NCI-H1930 (cell line): ENCODE measurements around the gene CCT3.
A peak's percentile ranks its signal among the peaks of the same experiment; 100 is the strongest.

Experiments used
- DNase-seq, 2 experiments: peaks; one replicate each; lab custom pipeline; 2025; lab: John Stamatoyannopoulos, UW

Gene CCT3

GRCh38 chr1:156281693-156282478, 56.2 kb downstream of the CCT3 start:
- peak in 1 of 2 experiments; percentile 8 for DNase-seq

DNA sequence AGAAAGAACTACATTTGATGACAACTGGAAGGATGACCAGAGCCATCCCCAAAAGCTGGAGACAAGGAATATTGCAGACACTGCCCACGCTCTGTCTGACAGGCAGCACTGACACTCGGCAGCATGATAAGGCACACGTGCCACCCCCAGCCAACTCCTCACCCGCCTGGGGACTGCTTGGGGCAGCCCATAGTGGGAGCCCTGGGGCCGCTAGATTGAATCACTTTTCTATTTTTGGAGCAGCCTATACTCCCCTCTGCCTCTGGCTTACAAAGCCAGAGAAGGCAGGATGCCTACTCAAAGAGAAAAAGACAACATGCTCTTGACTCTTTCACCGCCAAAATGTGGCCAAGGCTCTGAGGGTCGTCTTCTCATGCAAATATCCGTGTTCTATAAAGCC, 56.8 kb downstream of the CCT3 start:
- no peak for DNase-seq

DNA sequence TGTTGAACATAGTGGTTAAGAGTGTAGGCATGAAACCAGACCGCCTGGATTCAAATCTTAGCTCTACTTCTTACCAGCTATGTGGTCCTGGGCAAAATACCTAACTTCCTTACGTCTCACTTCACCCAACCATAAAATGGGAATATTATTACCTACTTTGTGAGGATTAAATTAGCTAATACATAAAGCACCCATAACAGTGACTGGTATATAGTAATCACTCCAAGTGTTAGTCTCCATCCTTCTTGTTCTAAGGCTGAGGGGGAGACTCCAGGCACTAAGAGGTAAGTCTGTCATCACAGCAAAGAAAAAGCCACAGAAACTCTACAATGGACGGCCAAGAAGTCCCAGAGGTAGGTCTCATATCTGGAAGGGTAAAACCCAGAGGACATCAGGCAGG, 58.3 kb downstream of the CCT3 start:
- DNase-seq: no peak

DNA sequence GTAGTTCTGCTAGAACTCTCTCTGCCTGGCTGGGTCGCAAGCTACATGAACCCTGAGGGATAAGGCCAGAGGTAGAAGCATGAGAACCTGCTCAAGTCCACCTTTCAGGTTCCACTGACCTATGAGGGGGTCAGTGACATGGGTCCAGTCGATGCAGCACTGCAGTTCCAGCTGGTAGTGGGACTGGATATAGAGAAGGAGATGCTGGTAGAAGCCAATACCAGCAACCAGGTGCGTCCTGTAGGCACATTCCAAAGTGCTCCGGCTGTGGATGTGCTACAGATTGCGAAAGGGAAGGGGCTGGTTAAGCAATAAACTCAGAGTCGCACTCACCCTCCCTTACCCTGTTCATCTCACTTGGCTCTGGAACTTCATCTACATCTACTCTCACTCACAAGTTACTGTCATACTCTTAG, 61.1 kb downstream of the CCT3 start:
- DNase-seq: no peak

DNA sequence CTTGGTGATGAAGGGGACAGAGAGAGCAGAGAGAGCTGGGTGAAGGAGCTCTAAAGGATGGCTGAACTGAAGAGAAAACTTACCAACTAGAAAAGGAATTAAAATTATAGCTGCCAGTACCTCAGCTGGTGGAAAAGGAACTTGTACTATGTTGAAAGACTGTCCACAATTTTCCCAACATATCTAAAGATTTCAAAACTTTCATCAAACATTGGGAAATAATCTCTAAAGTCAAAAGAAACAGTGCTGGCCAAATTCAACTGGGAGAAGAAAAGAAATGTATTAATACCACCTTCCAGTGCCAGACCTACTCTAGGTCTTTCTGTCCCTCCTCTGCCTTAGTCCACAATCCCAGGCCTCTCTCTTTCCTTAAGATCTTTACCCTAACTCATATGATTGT, 61.6 kb downstream of the CCT3 start:
- no peak for DNase-seq

GRCh38 chr1:156270314-156270713, 67.8 kb downstream of the CCT3 start:
- DNase-seq: no peak

GRCh38 chr1:156268336-156268735, 69.8 kb downstream of the CCT3 start:
- DNase-seq: no peak

DNA sequence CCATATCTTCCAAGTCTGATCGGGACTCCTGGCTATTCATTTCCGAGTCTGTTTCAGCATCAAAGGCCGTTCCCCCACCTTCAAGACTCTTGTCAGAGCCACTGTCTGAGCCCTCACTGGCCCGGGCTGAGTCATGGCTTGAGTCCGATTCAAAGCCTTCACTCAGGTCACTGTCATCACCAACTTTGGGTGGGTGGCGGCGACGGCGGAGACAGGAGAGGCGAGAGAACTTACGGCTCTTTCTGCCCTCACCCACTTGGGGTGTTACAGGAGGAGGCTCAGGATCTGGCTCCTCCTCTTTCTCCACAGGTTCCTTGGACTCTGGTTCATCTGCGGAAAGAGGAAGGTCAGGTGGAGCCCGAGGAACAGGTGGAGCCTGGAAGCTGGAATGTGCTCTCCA, 72.0 kb downstream of the CCT3 start:
- no peak for DNase-seq

DNA sequence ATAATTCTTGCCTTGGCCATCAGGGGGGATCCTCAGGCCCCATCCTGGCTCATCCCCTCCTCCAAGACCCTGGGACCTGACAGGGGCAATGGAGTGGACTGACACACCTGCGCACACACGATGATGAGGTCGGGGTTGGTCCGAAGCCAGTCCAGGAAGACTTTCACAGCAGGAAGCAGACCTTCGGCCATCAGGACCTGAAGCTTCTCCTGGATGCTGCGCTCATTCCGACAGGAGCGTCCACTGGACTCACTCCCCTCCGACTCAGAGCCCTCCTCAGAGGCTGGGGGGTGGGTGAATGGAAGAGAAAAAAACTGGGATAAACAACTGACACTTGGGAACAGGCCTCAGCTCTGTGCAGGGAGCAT, 74.8 kb downstream of the CCT3 start:
- DNase-seq: no peak

GRCh38 chr1:156262461-156263287, 75.4 kb downstream of the CCT3 start:
- no peak for DNase-seq

DNA sequence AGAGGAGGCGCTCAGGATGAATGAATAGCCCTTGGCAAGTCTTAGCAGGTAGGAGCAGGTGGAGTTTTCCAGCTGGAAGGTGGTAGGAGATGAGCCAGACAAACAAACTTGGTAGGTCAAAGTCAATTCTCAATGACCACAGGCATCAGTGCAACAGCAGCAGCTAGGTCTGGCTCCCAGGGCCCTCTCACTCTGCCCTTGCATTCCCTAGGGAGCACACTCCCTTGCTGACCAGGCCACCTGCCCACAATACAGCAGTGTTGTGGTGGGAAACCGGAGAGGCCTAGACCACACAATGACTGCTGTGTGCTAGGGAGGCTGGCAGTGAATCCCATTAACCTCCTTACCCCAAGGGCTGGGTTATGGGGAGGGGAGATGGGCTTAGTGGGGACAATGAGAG, 77.2 kb downstream of the CCT3 start:
- no peak for DNase-seq

- DNase-seq: peak in 1 of 2 experiments; percentile 12
Observed at GRCh38 chr1:156259805-156260204, 78.3 kb downstream of the CCT3 start.
